CD4-positive, alpha-beta memory T cell (primary cell): ENCODE results near the gene CPSF4L. TPM values are rescaled to one million over a fixed set of nuclear protein-coding genes. Genes with fewer than 3 reads are reported as not detected.
"Not testable (repeated sequence)": the region's sequence is repeated elsewhere in the genome, so short reads cannot be mapped to it uniquely, and the experiment has no call there.

Source experiments
- CTCF ChIA-PET: fragments of 350-600 bp; sonication (Branson Sonifier 250); formaldehyde crosslinking; loops from one replicate; lab custom pipeline; 2021; ENCODE audit warnings: inconsistent platforms; ENCODE audit not compliant: partially characterized antibody; lab: Charles Lee
- POLR2A ChIA-PET: fragments of 350-600 bp; sonication (Branson Sonifier 250); formaldehyde crosslinking; loops from one replicate; lab custom pipeline; 2021; ENCODE audit not compliant: partially characterized antibody; lab: Charles Lee
- DNase-seq, 5 donors: peaks; one replicate each; pipeline versions ENCODE4 v3.0.0 to v3.0.0-alpha.2; 2020 to 2022; ENCODE audit warnings: mixed read lengths in 1 of 5
- H3K27ac ChIP-seq: one replicate; pipeline ENCODE4 v1.7.0; 2013; ENCODE audit warnings: low read depth, low read length
- H3K27me3 ChIP-seq: 2 replicates; pipeline ENCODE4 v1.7.0; 2013; ENCODE audit warnings: mild to moderate bottlenecking, low read length, moderate library complexity; ENCODE audit not compliant: insufficient read depth
- H3K36me3 ChIP-seq: 2 replicates; pipeline ENCODE4 v1.7.0; 2013; ENCODE audit warnings: mild to moderate bottlenecking, low read length, moderate library complexity; ENCODE audit not compliant: insufficient read depth
- H3K4me1 ChIP-seq: 2 replicates; pipeline ENCODE4 v1.7.0; 2013; ENCODE audit warnings: mild to moderate bottlenecking, low read length, moderate library complexity; ENCODE audit not compliant: insufficient read depth
- H3K4me3 ChIP-seq, 2 donors: one replicate each; pipeline ENCODE4 v1.7.0; 2013; ENCODE audit warnings: low read length in 2 of 2, mild to moderate bottlenecking in 1 of 2
- H3K9me3 ChIP-seq, 2 donors: one replicate each; pipeline ENCODE4 v1.7.0; 2013; ENCODE audit warnings: low read length in 2 of 2, control low read depth in 1 of 2; ENCODE audit not compliant: control insufficient read depth in 1 of 2
- H3K27ac Mint-ChIP-seq, 7 donors: one replicate each; pipeline ENCODE4 v1.8.0; 2020 to 2021; ENCODE audit warnings: mixed read lengths in 7 of 7, mild to moderate bottlenecking in 6 of 7, inconsistent platforms in 3 of 7, moderate library complexity in 3 of 7
- H3K27me3 Mint-ChIP-seq, 2 donors: one replicate each; pipeline ENCODE4 v1.8.0; 2020 to 2021; ENCODE audit warnings: mixed read lengths in 2 of 2
- H3K36me3 Mint-ChIP-seq, 2 donors: one replicate each; pipeline ENCODE4 v1.8.0; 2020 to 2021; ENCODE audit warnings: mixed read lengths in 2 of 2, inconsistent platforms in 1 of 2, mild to moderate bottlenecking in 1 of 2
- H3K4me1 Mint-ChIP-seq, 4 donors: one replicate each; pipeline ENCODE4 v1.8.0; 2020 to 2021; ENCODE audit warnings: mixed read lengths in 4 of 4, mild to moderate bottlenecking in 1 of 4
- H3K4me3 Mint-ChIP-seq, 8 donors: one replicate each; pipeline ENCODE4 v1.8.0; 2020 to 2021; ENCODE audit warnings: mixed read lengths in 8 of 8, mild to moderate bottlenecking in 7 of 8, moderate library complexity in 6 of 8, inconsistent platforms in 3 of 8
- H3K9me3 Mint-ChIP-seq, 8 donors: one replicate each; pipeline ENCODE4 v1.8.0; 2020 to 2021; ENCODE audit warnings: mixed read lengths in 8 of 8, mild to moderate bottlenecking in 5 of 8, inconsistent platforms in 3 of 8, moderate library complexity in 1 of 8
- intact Hi-C: fragments of 100-400 bp; cut with micrococcal nuclease; formaldehyde crosslinking; loops from one replicate; pipeline ENCODE4 v1.15.1; 2023
- polyA plus RNA-seq, 2 donors: library from polyadenylated mRNA; unstranded; fragments of 300-500 nt; fragmentation: Illumina TruSeq; gene quantifications; one replicate each; pipeline ENCODE4 v1.2.3, GENCODE V29; 2021
- total RNA-seq, 2 experiments: library from RNA; stranded (reverse); gene quantifications; one replicate each; pipeline ENCODE4 v1.2.3, GENCODE V29; 2021

The CPSF4L gene
- total and polyA plus RNA-seq, 4 experiments from 2014 or later = not detected

- ChIA-PET POLR2A (no interaction called here), CTCF (interaction anchor here (0.7 to 2.2 kb wide), 5 partner anchors 8 to 102 kb away, joined by 3 to 9 read pairs (median 3); no protein-coding TSS in a partner anchor)
- Histone ChIP-seq H3K4me3 (no peak overlapping the region), H3K9me3 (no peaks in the 10 kb centered on the region), H3K27me3 (no peaks in the 10 kb centered on the region), H3K4me1 (no peaks in the 10 kb centered on the region), H3K27ac (no peak overlapping the region), H3K36me3 (no peaks in the 10 kb centered on the region)
- Mint-ChIP-seq H3K4me3 (no peak overlapping the region), H3K4me1 (no peaks in the 10 kb centered on the region), H3K27me3 (no peaks in the 10 kb centered on the region), H3K27ac (no peak overlapping the region), H3K9me3 (no peaks in the 10 kb centered on the region), H3K36me3 (no peaks in the 10 kb centered on the region)
- intact Hi-C loops = no loop called here
- no peak for DNase-seq
These were observed 7.1 kb upstream of the CPSF4L start for GRCh38 chr17:73268582-73269328.

- Mint-ChIP-seq H3K4me1 (no peaks in the 10 kb centered on the region), H3K27ac (no peak overlapping the region), H3K36me3 (no peaks in the 10 kb centered on the region), H3K9me3 (no peaks in the 10 kb centered on the region), H3K27me3 (no peaks in the 10 kb centered on the region), H3K4me3 (no peak overlapping the region)
- no peak overlapping the region for H3K27ac ChIP-seq
- H3K27me3 ChIP-seq = no peaks in the 10 kb centered on the region
- POLR2A ChIA-PET = no interaction called here
- intact Hi-C loops = no loop called here
- no peaks in the 10 kb centered on the region for H3K4me1 ChIP-seq
- H3K36me3 ChIP-seq = no peaks in the 10 kb centered on the region
- CTCF ChIA-PET = interaction anchor here (0.7 to 2.2 kb wide), 5 partner anchors 9 to 102 kb away, joined by 3 to 9 read pairs (median 3); no protein-coding TSS in a partner anchor
- H3K9me3 ChIP-seq = no peaks in the 10 kb centered on the region
- no peak for DNase-seq
- no peak overlapping the region for H3K4me3 ChIP-seq
These were observed 6.2 kb upstream of the CPSF4L start for GRCh38 chr17:73267648-73268537.

GRCh38 chr17:73266796-73267195, 5.1 kb upstream of the CPSF4L start:
- Histone ChIP-seq H3K9me3 (no peaks in the 10 kb centered on the region), H3K27ac (no peak overlapping the region), H3K27me3 (no peaks in the 10 kb centered on the region), H3K4me3 (no peak overlapping the region), H3K4me1 (no peaks in the 10 kb centered on the region), H3K36me3 (no peaks in the 10 kb centered on the region)
- POLR2A ChIA-PET = no interaction called here
- H3K4me1 Mint-ChIP-seq = no peaks in the 10 kb centered on the region
- intact Hi-C loops = no loop called here
- no peak overlapping the region for H3K4me3 Mint-ChIP-seq
- H3K27ac Mint-ChIP-seq = no peak overlapping the region
- no peak for DNase-seq
- CTCF ChIA-PET = interaction anchor here (1.7 to 2.2 kb wide), 2 partner anchors 11 to 104 kb away, joined by 7 to 9 read pairs; no protein-coding TSS in a partner anchor
- no peaks in the 10 kb centered on the region for H3K27me3 Mint-ChIP-seq
- no peaks in the 10 kb centered on the region for H3K36me3 Mint-ChIP-seq
- no peaks in the 10 kb centered on the region for H3K9me3 Mint-ChIP-seq

- H3K9me3 Mint-ChIP-seq = no peaks in the 10 kb centered on the region
- H3K4me3 Mint-ChIP-seq = no peak overlapping the region
- H3K27me3 Mint-ChIP-seq = no peaks in the 10 kb centered on the region
- no peak overlapping the region for H3K27ac Mint-ChIP-seq
- Histone ChIP-seq H3K36me3 (no peaks in the 10 kb centered on the region), H3K9me3 (no peaks in the 10 kb centered on the region), H3K4me1 (no peaks in the 10 kb centered on the region), H3K27me3 (no peaks in the 10 kb centered on the region), H3K4me3 (no peak overlapping the region), H3K27ac (no peak overlapping the region)
- H3K4me1 Mint-ChIP-seq = no peaks in the 10 kb centered on the region
- ChIA-PET POLR2A (no interaction called here), CTCF (interaction anchor here (0.7 to 2.2 kb wide), 3 partner anchors 10 to 104 kb away, joined by 3 to 9 read pairs (median 7); no protein-coding TSS in a partner anchor)
- no peaks in the 10 kb centered on the region for H3K36me3 Mint-ChIP-seq
- DNase-seq = no peak
- intact Hi-C loops = no loop called here
These were observed 4.3 kb upstream of the CPSF4L start for GRCh38 chr17:73265646-73266640.

- DNase-seq, H3K9me3 ChIP-seq, H3K4me3 ChIP-seq, CTCF ChIA-PET, H3K36me3 ChIP-seq, H3K4me1 ChIP-seq, H3K27ac ChIP-seq, H3K27me3 Mint-ChIP-seq, H3K36me3 Mint-ChIP-seq, H3K4me1 Mint-ChIP-seq, H3K27ac Mint-ChIP-seq, POLR2A ChIA-PET, H3K4me3 Mint-ChIP-seq, H3K9me3 Mint-ChIP-seq, intact Hi-C loops, H3K27me3 ChIP-seq: not testable (repeated sequence)
These were observed 2.8 kb upstream of the CPSF4L start for GRCh38 chr17:73264448-73264847.

- POLR2A ChIA-PET = no interaction called here
- Mint-ChIP-seq H3K9me3 (no peaks in the 10 kb centered on the region), H3K36me3 (no peaks in the 10 kb centered on the region), H3K27ac (no peak overlapping the region), H3K27me3 (no peaks in the 10 kb centered on the region), H3K4me3 (no peak overlapping the region), H3K4me1 (no peaks in the 10 kb centered on the region)
- Histone ChIP-seq H3K27ac (no peak overlapping the region), H3K36me3 (no peaks in the 10 kb centered on the region), H3K4me1 (no peaks in the 10 kb centered on the region), H3K27me3 (no peaks in the 10 kb centered on the region), H3K4me3 (no peak overlapping the region), H3K9me3 (no peaks in the 10 kb centered on the region)
- DNase-seq = no peak
- intact Hi-C loops = no loop called here
- CTCF ChIA-PET = interaction anchor here (0.6 to 1.8 kb wide), 4 partner anchors 76 to 536 kb away, joined by 3 to 8 read pairs (median 3); no protein-coding TSS in a partner anchor
These were observed 1.3 kb upstream of the CPSF4L start for GRCh38 chr17:73262676-73263642.
